ENCODE measurements around the gene CCNK.

DNA sequence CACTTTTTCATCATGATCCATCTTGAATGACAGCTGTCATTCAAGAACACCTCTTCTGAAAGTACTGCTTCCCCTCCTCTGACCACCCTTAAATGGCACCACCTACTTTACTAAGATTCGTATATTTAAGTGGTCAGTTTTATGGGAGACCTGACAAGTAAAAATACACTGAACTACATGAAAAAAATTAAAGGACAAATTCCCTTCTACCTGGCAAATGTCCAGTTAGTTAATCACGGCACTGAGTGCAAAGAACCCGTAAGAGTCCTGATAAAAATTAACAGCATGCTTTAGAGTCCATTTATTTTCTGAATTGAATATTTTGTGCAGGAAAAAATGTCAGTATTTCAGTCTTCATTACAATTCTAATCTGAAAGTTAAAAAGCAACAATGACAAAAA, 49.2 kb upstream of the CCNK start:
- TF ChIP-seq, protein P1, sequence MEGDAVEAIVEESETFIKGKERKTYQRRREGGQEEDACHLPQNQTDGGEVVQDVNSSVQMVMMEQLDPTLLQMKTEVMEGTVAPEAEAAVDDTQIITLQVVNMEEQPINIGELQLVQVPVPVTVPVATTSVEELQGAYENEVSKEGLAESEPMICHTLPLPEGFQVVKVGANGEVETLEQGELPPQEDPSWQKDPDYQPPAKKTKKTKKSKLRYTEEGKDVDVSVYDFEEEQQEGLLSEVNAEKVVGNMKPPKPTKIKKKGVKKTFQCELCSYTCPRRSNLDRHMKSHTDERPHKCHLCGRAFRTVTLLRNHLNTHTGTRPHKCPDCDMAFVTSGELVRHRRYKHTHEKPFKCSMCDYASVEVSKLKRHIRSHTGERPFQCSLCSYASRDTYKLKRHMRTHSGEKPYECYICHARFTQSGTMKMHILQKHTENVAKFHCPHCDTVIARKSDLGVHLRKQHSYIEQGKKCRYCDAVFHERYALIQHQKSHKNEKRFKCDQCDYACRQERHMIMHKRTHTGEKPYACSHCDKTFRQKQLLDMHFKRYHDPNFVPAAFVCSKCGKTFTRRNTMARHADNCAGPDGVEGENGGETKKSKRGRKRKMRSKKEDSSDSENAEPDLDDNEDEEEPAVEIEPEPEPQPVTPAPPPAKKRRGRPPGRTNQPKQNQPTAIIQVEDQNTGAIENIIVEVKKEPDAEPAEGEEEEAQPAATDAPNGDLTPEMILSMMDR (IDR thresholded peaks at IDR 0.05; ENCODE audit: low read length) = no peak
- TF ChIP-seq EZH2 (IDR thresholded peaks at IDR 0.05; ENCODE audit: borderline replicate concordance, low read length) = no peak
